ENCODE measurements around the gene TWNK. TPM values are rescaled to one million over a fixed set of nuclear protein-coding genes. Genes with fewer than 3 reads are reported as not detected.

TWNK gene
- total and polyA plus RNA-seq, 2 experiments from 2014 or later = 12.2 to 29.4 TPM

- TF ChIP-seq CTCF (conservative IDR thresholded peaks at IDR 0.05; ENCODE audit: low read depth in 2 of 2) = no peak
- no peak for TF ChIP-seq JUNB (IDR thresholded peaks at IDR 0.05; ENCODE audit: unreplicated experiment)
Observed at GRCh38 chr10:101035916-101036702, 48.8 kb downstream of the TWNK start (continued).

DNA sequence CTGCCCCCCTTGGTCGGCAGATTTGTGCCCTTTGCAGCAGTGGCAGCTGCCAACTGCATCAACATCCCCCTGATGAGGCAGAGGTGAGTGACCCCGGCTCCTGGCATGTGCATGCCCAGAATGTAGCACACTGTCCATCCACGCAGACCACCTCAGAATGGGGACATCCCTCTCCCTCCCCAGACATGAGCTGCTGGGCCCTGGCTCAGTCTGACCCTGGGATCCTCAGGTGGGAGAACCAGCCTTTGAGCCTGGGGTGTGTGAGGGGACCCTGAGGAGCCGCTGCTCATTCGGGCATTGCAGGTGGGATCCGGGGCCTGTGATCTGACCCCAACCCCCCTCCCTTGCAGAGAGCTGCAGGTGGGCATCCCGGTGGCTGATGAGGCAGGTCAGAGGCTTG, 49.4 kb downstream of the TWNK start:
- H3K27me3 ChIP-seq (ENCODE audit: insufficient read depth) = peaks cover 51% of the 10 kb centered on the region
- TF ChIP-seq EZH2phosphoT487 (IDR thresholded peaks at IDR 0.05; ENCODE audit: unreplicated experiment) (no peak), ETS1 (IDR thresholded peaks at IDR 0.05) (no peak), CTCF (conservative IDR thresholded peaks at IDR 0.05; ENCODE audit: low read depth in 2 of 2) (no peak), ZNF331 (CRISPR knock-in tag; IDR thresholded peaks at IDR 0.05; ENCODE audit: low read depth) (no peak), CREB1 (CRISPR knock-in tag; IDR thresholded peaks at IDR 0.05; ENCODE audit: low read depth) (no peak), ZNF114 (CRISPR knock-in tag; IDR thresholded peaks at IDR 0.05) (no peak), NANOG (IDR thresholded peaks at IDR 0.05; ENCODE audit: borderline replicate concordance) (no peak), JUNB (IDR thresholded peaks at IDR 0.05; ENCODE audit: unreplicated experiment) (no peak), STAT1 (IDR thresholded peaks at IDR 0.05; ENCODE audit: unreplicated experiment) (no peak), POLR2AphosphoS5 (IDR thresholded peaks at IDR 0.05; ENCODE audit: low read depth) (no peak)
- TF ChIP-seq, protein P1, sequence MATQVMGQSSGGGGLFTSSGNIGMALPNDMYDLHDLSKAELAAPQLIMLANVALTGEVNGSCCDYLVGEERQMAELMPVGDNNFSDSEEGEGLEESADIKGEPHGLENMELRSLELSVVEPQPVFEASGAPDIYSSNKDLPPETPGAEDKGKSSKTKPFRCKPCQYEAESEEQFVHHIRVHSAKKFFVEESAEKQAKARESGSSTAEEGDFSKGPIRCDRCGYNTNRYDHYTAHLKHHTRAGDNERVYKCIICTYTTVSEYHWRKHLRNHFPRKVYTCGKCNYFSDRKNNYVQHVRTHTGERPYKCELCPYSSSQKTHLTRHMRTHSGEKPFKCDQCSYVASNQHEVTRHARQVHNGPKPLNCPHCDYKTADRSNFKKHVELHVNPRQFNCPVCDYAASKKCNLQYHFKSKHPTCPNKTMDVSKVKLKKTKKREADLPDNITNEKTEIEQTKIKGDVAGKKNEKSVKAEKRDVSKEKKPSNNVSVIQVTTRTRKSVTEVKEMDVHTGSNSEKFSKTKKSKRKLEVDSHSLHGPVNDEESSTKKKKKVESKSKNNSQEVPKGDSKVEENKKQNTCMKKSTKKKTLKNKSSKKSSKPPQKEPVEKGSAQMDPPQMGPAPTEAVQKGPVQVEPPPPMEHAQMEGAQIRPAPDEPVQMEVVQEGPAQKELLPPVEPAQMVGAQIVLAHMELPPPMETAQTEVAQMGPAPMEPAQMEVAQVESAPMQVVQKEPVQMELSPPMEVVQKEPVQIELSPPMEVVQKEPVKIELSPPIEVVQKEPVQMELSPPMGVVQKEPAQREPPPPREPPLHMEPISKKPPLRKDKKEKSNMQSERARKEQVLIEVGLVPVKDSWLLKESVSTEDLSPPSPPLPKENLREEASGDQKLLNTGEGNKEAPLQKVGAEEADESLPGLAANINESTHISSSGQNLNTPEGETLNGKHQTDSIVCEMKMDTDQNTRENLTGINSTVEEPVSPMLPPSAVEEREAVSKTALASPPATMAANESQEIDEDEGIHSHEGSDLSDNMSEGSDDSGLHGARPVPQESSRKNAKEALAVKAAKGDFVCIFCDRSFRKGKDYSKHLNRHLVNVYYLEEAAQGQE (IDR thresholded peaks at IDR 0.05; ENCODE audit: unreplicated experiment) = no peak

More for the DNA sequence above, 49.4 kb downstream of the TWNK start:
- Histone ChIP-seq H3K36me3 (ENCODE audit: insufficient read depth) (no peaks in the 10 kb centered on the region), H3K4me3 (no peak overlapping the region), H3K4me2 (no peak overlapping the region), H3K79me2 (replicated peaks; ENCODE audit: insufficient read depth) (no peaks in the 10 kb centered on the region), H4K20me1 (replicated peaks; ENCODE audit: insufficient read depth) (no peaks in the 10 kb centered on the region), H3K27ac (ENCODE audit: low read depth) (no peak overlapping the region), H3K4me1 (ENCODE audit: insufficient read depth) (peaks cover 12% of the 10 kb centered on the region; the same call in 1 of the 2 replicates), H3K9me2 (ENCODE audit: insufficient read depth) (no peaks in the 10 kb centered on the region), H2AFZ (no peak overlapping the region), H3F3A (replicated peaks; ENCODE audit: low read depth) (no peaks in the 10 kb centered on the region)
- Mint-ChIP-seq H3K27me3 (ENCODE audit: insufficient read depth, low read depth, poor library complexity) (peaks cover 52% of the 10 kb centered on the region), H3K9me3 (no peaks in the 10 kb centered on the region), H3K4me3 (no peak overlapping the region), H3K27ac (no peak overlapping the region), H3K36me3 (ENCODE audit: low read depth) (no peaks in the 10 kb centered on the region), H3K4me1 (peaks cover 12% of the 10 kb centered on the region)
- ATAC-seq (no peak), DNase-seq (ENCODE audit: low spot score) (no peak)

Data from GM23338 (cell line).